NCI-H460 (cell line): ENCODE data around the gene GMDS. TPM values are rescaled to one million over a fixed set of nuclear protein-coding genes. Genes with fewer than 3 reads are reported as not detected.

Source experiments
- DNase-seq: peaks from one replicate; pipeline ENCODE4 v3.0.0-alpha.2; 2016; ENCODE audit warnings: low read depth; ENCODE audit errors: extremely low read depth
- total RNA-seq: library from RNA; depleted of rRNA; stranded (reverse); fragments of >200 nt; shearing (Covaris generic); gene quantifications from 2 replicates; pipeline ENCODE4 v1.2.3, GENCODE V29; 2014

GMDS gene
- total RNA-seq, 1 experiment from 2014 or later: 20.3 TPM

GRCh38 chr6:2007165-2007564 is 238.2 kb downstream of the GMDS start:
- no peak for DNase-seq

GRCh38 chr6:2004888-2005287 is 240.5 kb downstream of the GMDS start:
- DNase-seq: no peak

- no peak for DNase-seq
Measured at GRCh38 chr6:2000962-2001361, 244.4 kb downstream of the GMDS start.

GRCh38 chr6:1997702-1998101 is 247.7 kb downstream of the GMDS start:
- DNase-seq: no peak

- no peak for DNase-seq
Measured at GRCh38 chr6:1995636-1996035, 249.8 kb downstream of the GMDS start.

- no peak for DNase-seq
Measured at GRCh38 chr6:1993042-1993441, 252.4 kb downstream of the GMDS start.

- no peak for DNase-seq
Measured at GRCh38 chr6:1991332-1991878, 254.0 kb downstream of the GMDS start.

GRCh38 chr6:1988843-1989242 is 256.6 kb downstream of the GMDS start:
- DNase-seq: no peak

GRCh38 chr6:1987640-1988039 is 257.8 kb downstream of the GMDS start:
- no peak for DNase-seq

GRCh38 chr6:1986454-1987243 is 258.8 kb downstream of the GMDS start:
- DNase-seq: no peak

- no peak for DNase-seq
Measured at GRCh38 chr6:1984346-1984994, 260.9 kb downstream of the GMDS start.

GRCh38 chr6:1983850-1984249 is 261.6 kb downstream of the GMDS start:
- no peak for DNase-seq

- DNase-seq: no peak
Measured at GRCh38 chr6:1972962-1973361, 272.4 kb downstream of the GMDS start.

GRCh38 chr6:1971612-1972011 is 273.8 kb downstream of the GMDS start:
- DNase-seq: no peak

GRCh38 chr6:1970151-1970561 is 275.2 kb downstream of the GMDS start:
- no peak for DNase-seq

- no peak for DNase-seq
Measured at GRCh38 chr6:1966713-1967112, 278.7 kb downstream of the GMDS start.

GRCh38 chr6:1965596-1966224 is 279.7 kb downstream of the GMDS start:
- no peak for DNase-seq

GRCh38 chr6:1963596-1963995 is 281.8 kb downstream of the GMDS start:
- DNase-seq: no peak

GRCh38 chr6:1962201-1962600 is 283.2 kb downstream of the GMDS start:
- no peak for DNase-seq

GRCh38 chr6:1960486-1961142 is 284.8 kb downstream of the GMDS start:
- DNase-seq: no peak

GRCh38 chr6:1958257-1958656 is 287.1 kb downstream of the GMDS start:
- DNase-seq: no peak
